Activated T-cell treated with anti-CD3 and anti-CD28 coated beads, Interleukin-2, amount 50 U/mL, for 24 hours (primary cell): ENCODE results near the gene YPEL2.
A peak's percentile ranks its signal among the peaks of the same experiment; 100 is the strongest.
"Not testable (repeated sequence)": the region's sequence is repeated elsewhere in the genome, so short reads cannot be mapped to it uniquely, and the experiment has no call there.

ENCODE experiments used
- DNase-seq: peaks from one replicate; pipeline ENCODE4 v3.0.0-alpha.2; 2020
- H3K27ac Mint-ChIP-seq: 2 replicates; pipeline ENCODE4 v1.8.0; 2020; ENCODE audit warnings: mild to moderate bottlenecking, mixed read lengths
- H3K27me3 Mint-ChIP-seq: 2 replicates; pipeline ENCODE4 v1.8.0; 2020; ENCODE audit warnings: mixed read lengths
- H3K36me3 Mint-ChIP-seq: 2 replicates; pipeline ENCODE4 v1.8.0; 2020; ENCODE audit warnings: low read depth, mixed read lengths
- H3K4me1 Mint-ChIP-seq: 2 replicates; pipeline ENCODE4 v1.8.0; 2020; ENCODE audit warnings: low read depth, mixed read lengths
- H3K4me3 Mint-ChIP-seq: 2 replicates; pipeline ENCODE4 v1.8.0; 2020; ENCODE audit warnings: mild to moderate bottlenecking, moderate library complexity, mixed read lengths
- H3K9me3 Mint-ChIP-seq: 2 replicates; pipeline ENCODE4 v1.8.0; 2020; ENCODE audit warnings: mixed read lengths

The YPEL2 gene

DNA sequence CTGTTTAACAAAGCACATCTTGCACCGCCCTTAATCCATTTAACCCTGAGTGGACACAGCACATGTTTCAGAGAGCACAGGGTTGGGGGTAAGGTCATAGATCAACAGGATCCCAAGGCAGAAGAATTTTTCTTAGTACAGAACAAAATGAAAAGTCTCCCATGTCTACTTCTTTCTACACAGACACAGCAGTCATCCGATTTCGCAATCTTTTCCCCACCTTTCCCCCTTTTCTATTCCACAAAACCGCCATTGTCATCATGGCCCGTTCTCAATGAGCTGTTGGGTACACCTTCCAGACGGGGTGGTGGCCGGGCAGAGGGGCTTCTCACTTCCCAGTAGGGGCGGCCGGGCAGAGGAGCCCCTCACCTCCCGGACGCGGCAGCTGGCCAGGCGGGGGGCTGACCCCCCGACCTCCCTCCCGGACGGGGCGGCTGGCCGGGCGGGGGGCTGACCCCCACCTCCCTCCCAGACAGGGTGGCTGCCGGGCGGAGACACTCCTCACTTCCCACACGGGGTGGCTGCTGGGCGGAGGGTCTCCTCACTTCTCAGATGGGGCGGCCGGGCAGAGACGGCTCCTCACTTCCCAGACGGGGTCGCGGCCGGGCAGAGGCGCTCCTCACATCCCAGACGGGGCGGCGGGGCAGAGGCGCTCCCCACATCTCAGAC is 62.4 kb downstream of the YPEL2 start:
- H3K27ac Mint-ChIP-seq, H3K4me1 Mint-ChIP-seq, H3K27me3 Mint-ChIP-seq, DNase-seq, H3K9me3 Mint-ChIP-seq, H3K4me3 Mint-ChIP-seq: not testable (repeated sequence)
- peaks cover 41% of the 10 kb centered on the region for H3K36me3 Mint-ChIP-seq

DNA sequence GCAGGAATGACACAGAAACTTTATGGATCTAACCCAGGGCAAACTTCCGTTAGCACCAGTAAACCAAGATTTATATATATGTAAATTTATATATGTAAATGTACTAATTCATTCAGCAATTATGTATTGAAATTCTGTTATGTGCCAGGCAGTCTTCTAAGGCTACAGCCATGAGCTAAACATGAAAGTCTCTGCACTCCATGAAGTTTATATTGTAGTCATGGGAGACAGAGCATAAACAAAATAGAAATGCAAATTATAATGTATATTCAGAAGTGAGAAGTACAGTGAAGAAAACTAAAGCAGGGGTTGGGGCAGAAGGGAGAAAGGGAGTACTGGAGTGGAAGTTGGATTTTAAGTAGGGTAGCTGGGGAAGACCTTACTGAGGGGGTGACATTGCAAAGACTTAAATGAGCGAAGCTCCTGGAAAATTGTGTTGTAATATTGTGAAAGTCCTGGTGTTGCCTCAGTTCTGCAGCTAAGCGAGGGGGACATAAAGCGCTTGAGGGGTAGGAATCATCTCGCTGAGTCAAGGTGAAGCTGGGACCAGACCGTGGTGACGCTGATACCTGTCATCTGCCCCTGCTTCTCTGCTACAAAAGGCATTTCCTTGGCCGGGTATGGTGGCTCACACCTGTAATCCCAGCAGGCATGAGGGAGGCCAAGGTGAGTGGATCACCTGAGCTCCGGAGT is 64.8 kb downstream of the YPEL2 start:
- Mint-ChIP-seq H3K27ac (no peak overlapping the region), H3K27me3 (no peaks in the 10 kb centered on the region), H3K4me1 (peaks cover 5% of the 10 kb centered on the region), H3K9me3 (no peaks in the 10 kb centered on the region), H3K36me3 (peaks cover 44% of the 10 kb centered on the region), H3K4me3 (no peak overlapping the region)
- no peak for DNase-seq

DNA sequence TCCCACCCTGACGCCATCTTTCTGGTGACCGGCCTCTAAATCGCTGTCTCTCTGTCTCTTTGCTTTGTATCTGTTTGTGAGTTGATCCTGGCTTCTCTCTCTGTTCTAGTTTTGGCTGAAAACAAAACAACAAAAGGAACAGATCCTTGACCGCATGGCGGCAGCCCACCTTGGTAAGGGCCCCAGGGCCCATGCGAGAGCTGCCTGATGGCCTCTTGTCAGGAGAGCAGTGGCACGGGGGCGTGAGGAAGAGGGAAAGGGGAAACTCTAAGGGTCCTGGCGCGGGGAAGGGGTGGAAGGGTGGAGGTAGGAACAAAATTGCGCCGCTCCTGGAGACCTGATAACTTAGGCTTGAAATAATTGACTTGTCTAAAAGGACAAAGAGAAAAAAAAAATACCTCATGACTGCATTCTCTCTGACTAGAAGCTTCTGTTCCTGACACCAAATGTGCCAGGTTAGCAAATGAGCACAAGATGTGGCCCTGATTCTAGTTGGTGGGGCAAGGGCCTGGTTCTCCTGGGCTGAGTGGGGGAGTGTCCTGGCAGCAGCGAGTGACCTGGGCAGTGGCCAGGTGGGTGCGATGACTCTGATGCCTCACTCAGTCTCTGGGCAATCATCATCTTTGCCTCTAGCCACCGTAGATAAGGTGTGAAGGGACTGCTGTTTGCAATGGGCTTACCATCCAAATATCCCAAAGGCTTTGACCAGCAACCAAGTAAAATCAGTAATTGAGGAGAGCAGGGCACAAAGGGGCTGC is 66.0 kb downstream of the YPEL2 start:
- DNase-seq: no peak
- H3K4me3 Mint-ChIP-seq: no peak overlapping the region
- no peaks in the 10 kb centered on the region for H3K27me3 Mint-ChIP-seq
- no peaks in the 10 kb centered on the region for H3K9me3 Mint-ChIP-seq
- peaks cover 2% of the 10 kb centered on the region for H3K4me1 Mint-ChIP-seq
- peaks cover 39% of the 10 kb centered on the region for H3K36me3 Mint-ChIP-seq
- H3K27ac Mint-ChIP-seq: peak overlapping the region; percentile 30

DNA sequence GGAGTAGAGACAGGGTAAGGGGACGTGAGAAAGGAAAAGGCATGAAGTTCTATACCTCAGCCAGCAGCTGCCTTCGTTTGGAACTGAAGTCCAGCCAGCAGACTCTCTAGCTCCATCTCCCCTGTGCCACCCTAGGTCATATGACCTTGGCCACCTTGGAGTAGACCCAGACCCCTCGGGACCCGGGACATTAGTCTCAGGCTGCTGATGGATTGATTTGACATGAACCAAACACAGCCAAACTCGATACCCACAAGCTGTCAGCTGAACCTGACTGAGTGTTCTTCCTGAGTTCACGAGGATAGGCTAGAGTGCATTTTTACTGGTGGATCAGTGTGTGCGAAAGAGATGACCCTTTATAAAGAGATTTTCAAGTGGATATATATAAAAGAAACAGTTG is 68.5 kb downstream of the YPEL2 start:
- Mint-ChIP-seq H3K36me3 (peaks cover 34% of the 10 kb centered on the region), H3K9me3 (no peaks in the 10 kb centered on the region), H3K4me3 (no peak overlapping the region)

DNA sequence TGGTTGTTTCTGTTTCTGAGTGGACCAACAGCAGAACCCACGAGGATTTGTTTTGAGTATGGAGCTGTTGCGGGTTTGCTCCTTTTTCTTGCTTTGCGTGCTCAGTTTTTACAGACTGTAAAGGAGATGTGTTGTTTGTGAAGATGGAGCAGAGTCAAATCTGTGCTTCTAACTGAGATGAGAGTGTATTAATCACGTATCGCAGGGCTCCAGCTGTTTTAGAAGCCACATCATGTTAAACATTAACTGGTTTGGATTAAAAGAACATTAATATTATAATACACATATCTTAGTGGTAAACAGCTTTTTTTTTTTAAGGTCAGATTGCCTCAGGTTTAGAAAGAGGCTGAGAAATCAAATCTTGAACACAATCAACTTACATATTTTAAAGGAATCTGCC is 69.4 kb downstream of the YPEL2 start:
- Mint-ChIP-seq H3K27me3 (no peaks in the 10 kb centered on the region), H3K27ac (no peak overlapping the region), H3K9me3 (no peaks in the 10 kb centered on the region), H3K4me1 (peaks cover 2% of the 10 kb centered on the region), H3K4me3 (no peak overlapping the region), H3K36me3 (peaks cover 32% of the 10 kb centered on the region)
- no peak for DNase-seq

More for the DNA sequence above, 68.5 kb downstream of the YPEL2 start:
- Mint-ChIP-seq H3K27me3 (no peaks in the 10 kb centered on the region), H3K4me1 (peaks cover 2% of the 10 kb centered on the region), H3K27ac (no peak overlapping the region)
- DNase-seq: no peak

DNA sequence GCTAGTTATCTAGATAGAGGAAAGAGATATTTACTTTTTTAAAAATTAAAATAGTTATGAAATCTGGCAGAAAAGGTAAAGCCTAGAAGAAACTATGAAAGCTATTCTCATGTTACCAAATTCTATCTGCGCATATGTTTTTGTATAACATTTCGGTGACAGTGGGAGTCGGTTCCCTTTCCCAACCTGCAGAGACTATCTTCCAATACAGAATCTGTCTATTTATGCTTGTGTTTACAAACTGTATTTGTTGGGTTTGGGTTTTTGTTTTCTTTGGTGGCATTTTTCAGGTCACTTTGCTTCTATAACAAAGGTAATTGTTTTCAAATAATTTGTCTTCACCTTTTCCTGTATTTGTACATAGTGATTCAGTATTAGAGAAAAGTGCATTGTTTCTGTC is 69.8 kb downstream of the YPEL2 start:
- no peak overlapping the region for H3K4me3 Mint-ChIP-seq
- H3K36me3 Mint-ChIP-seq: peaks cover 30% of the 10 kb centered on the region
- no peak overlapping the region for H3K27ac Mint-ChIP-seq
- DNase-seq: no peak
- H3K4me1 Mint-ChIP-seq: peaks cover 2% of the 10 kb centered on the region
- no peaks in the 10 kb centered on the region for H3K27me3 Mint-ChIP-seq
- no peaks in the 10 kb centered on the region for H3K9me3 Mint-ChIP-seq

DNA sequence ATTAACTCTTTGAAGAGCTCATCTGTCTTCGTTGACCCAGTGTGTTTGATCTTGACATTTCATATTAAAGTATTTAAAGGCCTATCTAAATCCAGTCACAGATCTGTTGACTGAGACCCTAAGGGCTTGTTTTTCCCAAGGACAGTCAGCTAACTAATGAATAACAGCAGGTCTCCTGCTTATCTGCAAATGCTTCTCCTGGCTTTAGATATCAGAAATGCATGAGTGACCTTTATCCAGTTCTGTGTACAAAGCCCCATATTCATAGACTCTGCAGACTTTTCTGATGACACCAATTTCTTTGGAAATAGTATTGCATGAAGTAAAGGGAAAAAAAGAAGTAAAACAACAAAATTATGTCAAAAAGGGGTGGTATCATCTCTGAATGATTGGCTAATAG is 70.3 kb downstream of the YPEL2 start:
- Mint-ChIP-seq H3K27me3 (no peaks in the 10 kb centered on the region), H3K27ac (no peak overlapping the region), H3K9me3 (no peaks in the 10 kb centered on the region), H3K4me1 (peaks cover 2% of the 10 kb centered on the region), H3K4me3 (no peak overlapping the region), H3K36me3 (peaks cover 28% of the 10 kb centered on the region)
- DNase-seq: no peak

DNA sequence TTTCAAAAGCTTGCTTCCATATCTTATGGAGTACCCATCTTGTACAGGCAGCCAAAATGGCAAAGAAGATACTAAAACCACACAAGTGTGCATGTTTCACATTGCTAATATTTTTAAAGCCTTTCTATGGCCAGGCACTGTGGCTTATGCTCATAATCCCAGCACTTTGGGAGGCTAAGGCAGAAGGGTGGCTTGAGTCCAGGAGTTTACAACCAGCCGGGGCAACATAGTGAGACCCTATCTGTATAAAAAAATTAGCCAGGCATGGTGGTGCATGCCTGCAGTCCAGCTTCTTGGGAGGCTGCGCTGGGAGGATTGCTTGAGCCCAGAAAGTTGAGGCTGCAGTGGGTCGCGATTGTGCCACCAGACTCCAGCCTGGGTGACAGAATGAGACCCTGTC is 71.3 kb downstream of the YPEL2 start:
- Mint-ChIP-seq H3K27me3 (no peaks in the 10 kb centered on the region), H3K4me3 (no peak overlapping the region), H3K4me1 (peaks cover 2% of the 10 kb centered on the region), H3K36me3 (peaks cover 22% of the 10 kb centered on the region), H3K9me3 (no peaks in the 10 kb centered on the region), H3K27ac (no peak overlapping the region)
- DNase-seq: no peak

DNA sequence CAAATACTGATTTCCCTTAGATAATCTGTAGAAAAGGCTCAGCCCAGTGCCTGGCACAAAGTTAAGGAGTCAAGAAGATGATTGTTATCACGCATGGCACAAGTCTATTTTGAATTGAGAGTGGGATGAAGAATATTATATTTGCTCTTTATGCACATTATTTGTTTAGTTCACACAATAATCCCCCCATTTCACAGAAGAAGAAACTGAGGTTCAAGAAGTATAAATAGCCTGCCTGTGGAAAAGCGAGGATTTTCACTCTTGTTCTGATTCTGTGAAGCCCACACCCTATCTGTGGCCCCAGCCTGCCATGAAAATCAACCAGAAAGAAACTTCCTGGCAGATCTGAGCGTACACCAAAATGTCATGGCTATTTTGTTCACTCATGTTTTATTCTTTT is 73.0 kb downstream of the YPEL2 start:
- DNase-seq: no peak
- Mint-ChIP-seq H3K4me1 (peaks cover 2% of the 10 kb centered on the region), H3K27ac (no peak overlapping the region), H3K4me3 (no peak overlapping the region), H3K9me3 (no peaks in the 10 kb centered on the region), H3K36me3 (peaks cover 9% of the 10 kb centered on the region), H3K27me3 (no peaks in the 10 kb centered on the region)

DNA sequence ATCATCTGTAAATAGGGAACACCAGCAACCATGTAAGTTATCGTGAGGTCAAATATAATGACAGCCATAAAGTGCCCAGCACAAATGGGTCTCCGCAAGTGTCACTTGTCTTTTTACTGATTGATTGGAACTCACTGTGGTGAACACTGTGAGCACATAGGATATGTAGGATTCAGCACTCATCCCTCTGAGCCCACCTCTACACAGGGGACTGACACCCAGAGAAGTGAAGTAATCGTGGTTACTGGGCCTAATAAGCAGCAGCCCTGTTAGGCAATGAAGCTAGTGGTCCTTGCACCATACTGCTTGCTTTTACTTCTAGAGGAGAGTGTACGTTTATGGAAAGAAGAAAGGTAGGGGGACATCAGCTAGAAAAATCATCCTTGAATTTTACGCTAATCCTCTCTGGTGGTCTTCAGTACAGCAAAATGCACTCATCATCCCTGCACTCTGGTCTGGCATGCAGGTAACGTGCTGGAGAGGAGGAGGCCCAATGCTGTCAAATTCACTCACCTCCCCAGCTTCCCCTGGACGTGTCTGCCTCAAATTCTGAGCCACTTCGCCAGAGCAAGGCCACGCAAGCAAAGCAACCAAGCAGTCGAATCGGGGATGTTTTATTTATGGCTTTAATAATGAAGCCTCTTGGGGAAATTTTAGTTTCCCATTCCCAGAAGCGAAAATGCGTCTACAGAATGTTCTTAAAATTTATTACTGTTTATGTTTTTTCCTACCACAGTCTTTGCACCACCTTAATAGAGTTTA is 74.7 kb downstream of the YPEL2 start:
- H3K4me1 Mint-ChIP-seq: no peaks in the 10 kb centered on the region
- peaks cover 6% of the 10 kb centered on the region for H3K9me3 Mint-ChIP-seq
- peaks cover 1% of the 10 kb centered on the region for H3K36me3 Mint-ChIP-seq
- H3K27ac Mint-ChIP-seq: no peak overlapping the region
- no peaks in the 10 kb centered on the region for H3K27me3 Mint-ChIP-seq
- H3K4me3 Mint-ChIP-seq: no peak overlapping the region
- no peak for DNase-seq

DNA sequence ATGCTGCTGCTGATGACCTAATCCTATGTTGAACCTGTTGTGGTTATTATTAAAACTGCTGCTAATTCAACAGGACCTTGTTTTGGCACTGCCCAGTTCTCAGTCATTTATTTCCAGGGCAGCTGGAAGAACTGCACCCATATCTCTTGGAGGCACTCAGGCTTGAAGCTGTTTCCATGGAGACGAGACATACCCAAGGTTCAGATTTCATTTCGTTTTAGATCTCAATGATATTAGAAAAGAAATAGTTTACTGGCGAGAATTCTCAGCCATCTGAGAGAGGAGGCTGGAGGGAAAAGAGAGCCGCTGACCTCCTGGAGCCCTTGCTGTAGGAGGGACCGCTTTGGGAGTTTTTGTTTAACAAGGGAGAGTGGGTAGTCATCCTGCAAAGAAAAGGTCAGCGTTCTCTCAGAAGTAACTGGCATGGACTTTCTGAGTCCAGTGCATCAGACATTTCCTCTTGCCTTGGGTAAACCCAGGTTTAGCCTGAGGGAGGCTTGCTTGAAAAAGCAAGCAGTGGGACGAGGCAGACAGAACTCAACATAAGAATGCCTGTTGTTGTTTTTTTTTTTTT is 75.4 kb downstream of the YPEL2 start:
- H3K27me3 Mint-ChIP-seq: no peaks in the 10 kb centered on the region
- no peak overlapping the region for H3K4me3 Mint-ChIP-seq
- peaks cover 1% of the 10 kb centered on the region for H3K36me3 Mint-ChIP-seq
- DNase-seq: no peak
- H3K27ac Mint-ChIP-seq: no peak overlapping the region
- H3K4me1 Mint-ChIP-seq: no peaks in the 10 kb centered on the region
- H3K9me3 Mint-ChIP-seq: peaks cover 6% of the 10 kb centered on the region

DNA sequence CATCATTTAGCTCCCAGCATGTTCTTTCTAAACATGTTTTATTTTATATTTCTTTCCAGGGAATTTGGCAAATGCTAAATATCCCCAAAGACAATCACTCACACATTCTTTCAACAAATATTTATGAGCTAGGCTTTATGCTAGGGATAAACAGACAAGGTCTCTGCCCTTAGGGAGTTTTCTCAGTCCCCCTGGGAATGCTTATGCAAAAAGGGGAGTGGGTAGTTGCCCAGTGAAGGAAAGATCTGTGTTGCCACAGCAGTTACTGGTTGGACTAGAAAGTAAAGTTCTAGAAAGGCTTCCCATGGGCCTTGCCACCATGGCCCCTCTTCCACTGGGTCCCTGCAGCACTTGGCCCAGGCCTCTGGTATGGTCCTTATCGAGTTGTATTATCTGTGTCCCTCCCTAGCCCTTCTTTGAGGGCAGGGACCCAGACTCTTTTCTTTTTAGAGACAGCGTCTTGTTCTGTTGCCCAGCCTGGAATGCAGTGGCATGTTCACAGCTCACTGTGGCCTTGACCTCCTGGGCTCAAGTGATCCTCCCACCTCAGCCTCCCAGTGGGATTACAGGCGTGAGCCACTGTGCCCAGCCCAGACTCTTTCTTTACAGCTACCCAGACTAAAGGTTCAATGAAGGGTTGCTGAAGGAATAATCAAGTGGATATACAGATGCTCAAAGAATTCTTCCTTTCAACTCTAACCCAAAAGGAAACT is 78.0 kb downstream of the YPEL2 start:
- no peaks in the 10 kb centered on the region for H3K27me3 Mint-ChIP-seq
- no peaks in the 10 kb centered on the region for H3K36me3 Mint-ChIP-seq
- no peak overlapping the region for H3K4me3 Mint-ChIP-seq
- peaks cover 6% of the 10 kb centered on the region for H3K9me3 Mint-ChIP-seq
- no peak for DNase-seq
- H3K27ac Mint-ChIP-seq: no peak overlapping the region
- H3K4me1 Mint-ChIP-seq: peaks cover 8% of the 10 kb centered on the region

DNA sequence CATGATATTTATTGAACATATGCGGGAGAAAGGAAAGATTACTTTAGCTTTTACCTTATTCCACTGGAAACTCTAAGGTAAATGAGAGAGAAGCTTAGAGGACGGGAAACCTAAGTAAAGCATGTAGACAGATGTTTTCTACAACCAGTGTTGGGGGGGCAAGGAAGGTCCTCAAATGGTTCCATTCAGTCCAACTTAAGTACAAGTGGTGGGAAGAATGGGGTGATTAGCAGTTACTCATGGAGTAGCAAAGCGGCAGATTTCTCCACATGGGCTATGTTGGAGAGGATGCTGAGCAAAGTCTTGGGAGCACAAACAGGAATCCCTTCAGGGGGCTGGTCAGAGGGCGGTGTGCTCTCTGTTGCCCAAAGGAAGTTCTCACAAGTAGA is 78.6 kb downstream of the YPEL2 start:
- DNase-seq: no peak
- H3K27ac Mint-ChIP-seq: no peak overlapping the region
- peaks cover 8% of the 10 kb centered on the region for H3K4me1 Mint-ChIP-seq

DNA sequence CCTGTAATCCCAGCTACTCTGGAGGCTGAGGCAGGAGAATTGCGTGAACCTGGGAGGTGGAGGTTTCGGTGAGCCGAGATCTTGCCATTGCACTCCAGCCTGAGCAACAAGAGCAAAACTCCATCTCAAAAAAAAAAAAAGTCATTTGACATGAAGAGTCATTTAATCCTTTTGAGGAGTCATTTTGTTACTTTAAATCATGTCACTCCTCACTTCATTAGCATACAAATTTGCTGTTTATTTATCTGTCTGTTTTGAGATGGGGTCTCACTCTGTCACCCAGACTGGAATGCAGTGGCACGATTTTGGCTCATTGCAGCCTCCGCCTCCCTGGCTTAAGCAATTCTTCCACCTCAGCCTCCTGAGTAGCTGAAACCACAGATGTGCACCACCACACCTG is 81.0 kb downstream of the YPEL2 start:
- H3K4me1 Mint-ChIP-seq: peaks cover 16% of the 10 kb centered on the region
- H3K4me3 Mint-ChIP-seq, H3K27me3 Mint-ChIP-seq, H3K9me3 Mint-ChIP-seq, H3K36me3 Mint-ChIP-seq, H3K27ac Mint-ChIP-seq, DNase-seq: not testable (repeated sequence)

More for the DNA sequence above, 78.6 kb downstream of the YPEL2 start:
- Mint-ChIP-seq H3K4me3 (no peak overlapping the region), H3K27me3 (no peaks in the 10 kb centered on the region), H3K9me3 (peaks cover 6% of the 10 kb centered on the region), H3K36me3 (no peaks in the 10 kb centered on the region)
